ENCODE results near the gene USP10.

USP10 gene

GRCh38 chr16:84769416-84769815 is 69.6 kb downstream of the USP10 start:
- H3K27ac ChIP-seq: no peak overlapping the region
- TF ChIP-seq CTCF (IDR thresholded peaks at IDR 0.05) (no peak), ZFX (IDR thresholded peaks at IDR 0.05; ENCODE audit: borderline replicate concordance) (no peak)

- H3K27ac ChIP-seq: no peak overlapping the region
Measured at GRCh38 chr16:84773312-84773711, 73.5 kb downstream of the USP10 start.

GRCh38 chr16:84774810-84775209 is 75.0 kb downstream of the USP10 start:
- no peak overlapping the region for H3K27ac ChIP-seq
- TF ChIP-seq CTCF (IDR thresholded peaks at IDR 0.05) (no peak), ZFX (IDR thresholded peaks at IDR 0.05; ENCODE audit: borderline replicate concordance) (no peak)

More at GRCh38 chr16:84773312-84773711, 73.5 kb downstream of the USP10 start:
- no peak for TF ChIP-seq CTCF (IDR thresholded peaks at IDR 0.05)
- no peak for TF ChIP-seq ZFX (IDR thresholded peaks at IDR 0.05; ENCODE audit: borderline replicate concordance)

GRCh38 chr16:84775262-84775810 is 75.5 kb downstream of the USP10 start:
- H3K27ac ChIP-seq: no peak overlapping the region
- TF ChIP-seq CTCF (IDR thresholded peaks at IDR 0.05) (no peak), ZFX (IDR thresholded peaks at IDR 0.05; ENCODE audit: borderline replicate concordance) (no peak)

- no peak for TF ChIP-seq CTCF (IDR thresholded peaks at IDR 0.05)
- no peak for TF ChIP-seq ZFX (IDR thresholded peaks at IDR 0.05; ENCODE audit: borderline replicate concordance)
- H3K27ac ChIP-seq: no peak overlapping the region
Measured at GRCh38 chr16:84777435-84777834, 77.6 kb downstream of the USP10 start.

GRCh38 chr16:84778720-84779119 is 78.9 kb downstream of the USP10 start:
- H3K27ac ChIP-seq: no peak overlapping the region
- TF ChIP-seq CTCF (IDR thresholded peaks at IDR 0.05): no peak
- no peak for TF ChIP-seq ZFX (IDR thresholded peaks at IDR 0.05; ENCODE audit: borderline replicate concordance)

- TF ChIP-seq CTCF (IDR thresholded peaks at IDR 0.05) (no peak), ZFX (IDR thresholded peaks at IDR 0.05; ENCODE audit: borderline replicate concordance) (no peak)
- H3K27ac ChIP-seq: no peak overlapping the region
Measured at GRCh38 chr16:84780063-84780462, 80.3 kb downstream of the USP10 start.

Data from 22Rv1 (cell line).